ENCODE results near the gene OR1A1.

DNA sequence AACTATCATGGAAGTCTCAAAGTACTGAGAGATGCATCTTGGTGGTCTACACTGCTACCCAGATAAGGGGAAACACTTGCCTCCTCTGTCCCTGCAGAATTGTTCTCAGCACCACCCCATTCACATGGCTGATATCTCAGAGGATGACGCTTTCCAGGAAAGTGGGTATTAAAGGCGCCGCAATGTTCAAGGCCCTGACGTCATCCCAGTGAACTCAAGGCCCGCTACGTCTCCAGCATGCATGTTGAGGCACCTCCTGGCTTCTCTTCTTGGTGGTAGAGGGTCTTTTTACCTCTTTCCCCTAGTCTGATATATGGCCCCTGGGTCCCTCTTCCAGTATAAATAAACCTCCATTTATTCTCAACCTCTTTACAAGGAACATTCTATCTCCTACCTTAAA lies 1.0 kb downstream of the OR1A1 start:
- no peak for TF ChIP-seq POLR2A (IDR thresholded peaks at IDR 0.05)
- TF ChIP-seq, protein P1, sequence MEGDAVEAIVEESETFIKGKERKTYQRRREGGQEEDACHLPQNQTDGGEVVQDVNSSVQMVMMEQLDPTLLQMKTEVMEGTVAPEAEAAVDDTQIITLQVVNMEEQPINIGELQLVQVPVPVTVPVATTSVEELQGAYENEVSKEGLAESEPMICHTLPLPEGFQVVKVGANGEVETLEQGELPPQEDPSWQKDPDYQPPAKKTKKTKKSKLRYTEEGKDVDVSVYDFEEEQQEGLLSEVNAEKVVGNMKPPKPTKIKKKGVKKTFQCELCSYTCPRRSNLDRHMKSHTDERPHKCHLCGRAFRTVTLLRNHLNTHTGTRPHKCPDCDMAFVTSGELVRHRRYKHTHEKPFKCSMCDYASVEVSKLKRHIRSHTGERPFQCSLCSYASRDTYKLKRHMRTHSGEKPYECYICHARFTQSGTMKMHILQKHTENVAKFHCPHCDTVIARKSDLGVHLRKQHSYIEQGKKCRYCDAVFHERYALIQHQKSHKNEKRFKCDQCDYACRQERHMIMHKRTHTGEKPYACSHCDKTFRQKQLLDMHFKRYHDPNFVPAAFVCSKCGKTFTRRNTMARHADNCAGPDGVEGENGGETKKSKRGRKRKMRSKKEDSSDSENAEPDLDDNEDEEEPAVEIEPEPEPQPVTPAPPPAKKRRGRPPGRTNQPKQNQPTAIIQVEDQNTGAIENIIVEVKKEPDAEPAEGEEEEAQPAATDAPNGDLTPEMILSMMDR (IDR thresholded peaks at IDR 0.05) = no peak
- TF ChIP-seq POLR2AphosphoS5 (IDR thresholded peaks at IDR 0.05) = no peak

Data from prostate gland (tissue), 2 donors.